ENCODE results near the gene TBXAS1. TPM values are rescaled to one million over a fixed set of nuclear protein-coding genes. Genes with fewer than 3 reads are reported as not detected.
A peak's percentile ranks its signal among the peaks of the same experiment; 100 is the strongest.

Gene TBXAS1
- total and polyA plus RNA-seq, 4 donors: 4.1 to 22.4 (median 12.2) TPM

DNA sequence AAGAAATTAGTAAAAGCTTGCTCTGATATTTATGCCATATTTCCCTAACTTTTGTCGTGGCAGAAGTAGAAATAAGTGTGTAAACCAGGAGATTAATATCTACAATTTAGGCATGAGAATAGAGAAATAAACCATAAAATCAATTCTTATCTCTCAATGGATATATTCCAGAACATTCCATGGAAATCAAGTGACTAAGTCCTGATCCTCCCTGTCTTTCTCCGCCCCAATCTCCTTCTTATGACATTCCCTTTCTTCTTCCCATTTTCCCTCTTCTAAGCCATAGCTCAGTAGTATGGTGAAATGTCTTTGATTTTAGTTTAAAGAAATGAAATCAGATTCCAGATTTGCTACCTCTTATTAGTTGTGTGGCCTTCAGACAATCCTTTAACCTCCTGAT, 88.8 kb downstream of the TBXAS1 start:
- no peak for DNase-seq (ENCODE audit: low spot score)
- 95% methylated on average over 2 of the region's 2 CpGs for WGBS
- H3K4me1 ChIP-seq (ENCODE audit: control insufficient read depth in 4 of 4, insufficient read depth in 4 of 4, low read length in 3 of 4): peaks cover 0 to 2% (median 0%) of the 10 kb centered on the region in 4 donors
- no peak overlapping the region for H3K27ac ChIP-seq (ENCODE audit: low read depth in 1 of 2, low read length in 2 of 2)
- H3K36me3 ChIP-seq (ENCODE audit: control insufficient read depth in 4 of 4, insufficient read depth in 3 of 4, low read depth in 1 of 4, low read length in 3 of 4): no peaks in the 10 kb centered on the region
- TF ChIP-seq HNF4G (IDR thresholded peaks at IDR 0.05): no peak
- no peak overlapping the region for H3K4me3 ChIP-seq (ENCODE audit: low read depth in 1 of 3, low read length in 3 of 3)
- no peaks in the 10 kb centered on the region for H3K27me3 ChIP-seq (ENCODE audit: control insufficient read depth in 4 of 4, insufficient read depth in 4 of 4, low read length in 3 of 4)
- no peaks in the 10 kb centered on the region for H3K9me3 ChIP-seq (ENCODE audit: control insufficient read depth in 4 of 4, low read length in 3 of 4)
- H3K9ac ChIP-seq (ENCODE audit: low read depth in 1 of 2, low read length in 2 of 2): no peak overlapping the region

DNA sequence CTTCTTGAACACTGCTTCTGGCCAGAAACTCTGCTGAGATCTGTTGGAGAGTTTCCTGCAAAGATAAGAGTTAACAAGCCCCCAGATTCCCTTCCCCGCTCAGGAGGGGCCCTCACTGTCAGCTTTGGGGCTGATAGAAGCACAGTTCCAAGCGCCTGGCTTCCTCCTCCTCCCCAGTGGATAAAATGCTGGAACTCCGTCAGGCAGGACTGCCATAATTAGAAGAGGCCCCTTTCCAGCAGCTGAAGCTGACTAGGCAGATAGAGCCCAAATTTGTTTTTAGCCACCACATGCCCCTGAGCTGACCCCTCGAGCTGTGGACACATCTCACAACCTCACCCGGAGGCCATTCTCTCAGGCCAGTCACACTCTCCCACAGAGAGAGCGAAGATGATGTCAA, 89.4 kb downstream of the TBXAS1 start:
- no peak for TF ChIP-seq FOXA2 (IDR thresholded peaks at IDR 0.05)
- TF ChIP-seq, protein P1, sequence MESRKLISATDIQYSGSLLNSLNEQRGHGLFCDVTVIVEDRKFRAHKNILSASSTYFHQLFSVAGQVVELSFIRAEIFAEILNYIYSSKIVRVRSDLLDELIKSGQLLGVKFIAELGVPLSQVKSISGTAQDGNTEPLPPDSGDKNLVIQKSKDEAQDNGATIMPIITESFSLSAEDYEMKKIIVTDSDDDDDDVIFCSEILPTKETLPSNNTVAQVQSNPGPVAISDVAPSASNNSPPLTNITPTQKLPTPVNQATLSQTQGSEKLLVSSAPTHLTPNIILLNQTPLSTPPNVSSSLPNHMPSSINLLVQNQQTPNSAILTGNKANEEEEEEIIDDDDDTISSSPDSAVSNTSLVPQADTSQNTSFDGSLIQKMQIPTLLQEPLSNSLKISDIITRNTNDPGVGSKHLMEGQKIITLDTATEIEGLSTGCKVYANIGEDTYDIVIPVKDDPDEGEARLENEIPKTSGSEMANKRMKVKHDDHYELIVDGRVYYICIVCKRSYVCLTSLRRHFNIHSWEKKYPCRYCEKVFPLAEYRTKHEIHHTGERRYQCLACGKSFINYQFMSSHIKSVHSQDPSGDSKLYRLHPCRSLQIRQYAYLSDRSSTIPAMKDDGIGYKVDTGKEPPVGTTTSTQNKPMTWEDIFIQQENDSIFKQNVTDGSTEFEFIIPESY (IDR thresholded peaks at IDR 0.05): no peak
- no peak for TF ChIP-seq JUND (IDR thresholded peaks at IDR 0.05)
- TF ChIP-seq SP1 (IDR thresholded peaks at IDR 0.05): peak; percentile 17
- TF ChIP-seq, protein P2, sequence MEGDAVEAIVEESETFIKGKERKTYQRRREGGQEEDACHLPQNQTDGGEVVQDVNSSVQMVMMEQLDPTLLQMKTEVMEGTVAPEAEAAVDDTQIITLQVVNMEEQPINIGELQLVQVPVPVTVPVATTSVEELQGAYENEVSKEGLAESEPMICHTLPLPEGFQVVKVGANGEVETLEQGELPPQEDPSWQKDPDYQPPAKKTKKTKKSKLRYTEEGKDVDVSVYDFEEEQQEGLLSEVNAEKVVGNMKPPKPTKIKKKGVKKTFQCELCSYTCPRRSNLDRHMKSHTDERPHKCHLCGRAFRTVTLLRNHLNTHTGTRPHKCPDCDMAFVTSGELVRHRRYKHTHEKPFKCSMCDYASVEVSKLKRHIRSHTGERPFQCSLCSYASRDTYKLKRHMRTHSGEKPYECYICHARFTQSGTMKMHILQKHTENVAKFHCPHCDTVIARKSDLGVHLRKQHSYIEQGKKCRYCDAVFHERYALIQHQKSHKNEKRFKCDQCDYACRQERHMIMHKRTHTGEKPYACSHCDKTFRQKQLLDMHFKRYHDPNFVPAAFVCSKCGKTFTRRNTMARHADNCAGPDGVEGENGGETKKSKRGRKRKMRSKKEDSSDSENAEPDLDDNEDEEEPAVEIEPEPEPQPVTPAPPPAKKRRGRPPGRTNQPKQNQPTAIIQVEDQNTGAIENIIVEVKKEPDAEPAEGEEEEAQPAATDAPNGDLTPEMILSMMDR (IDR thresholded peaks at IDR 0.05; ENCODE audit: low read depth, low read length, missing input control): no peak
- TF ChIP-seq EGR1 (IDR thresholded peaks at IDR 0.05; ENCODE audit: low read depth in 2 of 2): no peak
- peak; percentile 12 to 17 for TF ChIP-seq RAD21 (IDR thresholded peaks at IDR 0.05)
- no peak for TF ChIP-seq FOXA1 (IDR thresholded peaks at IDR 0.05)
- peak; percentile 43 to 45 for TF ChIP-seq RXRA (IDR thresholded peaks at IDR 0.05)
- TF ChIP-seq GABPA (IDR thresholded peaks at IDR 0.05 in 1 of 2, conservative IDR thresholded peaks at IDR 0.05 in 1 of 2): no peak
- TF ChIP-seq TAF1 (conservative IDR thresholded peaks at IDR 0.05): no peak
- TF ChIP-seq, protein P3, sequence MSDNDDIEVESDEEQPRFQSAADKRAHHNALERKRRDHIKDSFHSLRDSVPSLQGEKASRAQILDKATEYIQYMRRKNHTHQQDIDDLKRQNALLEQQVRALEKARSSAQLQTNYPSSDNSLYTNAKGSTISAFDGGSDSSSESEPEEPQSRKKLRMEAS (IDR thresholded peaks at IDR 0.05): no peak
- peak; percentile 50 for TF ChIP-seq NR2F2 (IDR thresholded peaks at IDR 0.05)
- TF ChIP-seq HNF4A (conservative IDR thresholded peaks at IDR 0.05): no peak
- no peak for TF ChIP-seq HNF4G (IDR thresholded peaks at IDR 0.05)
- TF ChIP-seq, protein P4, sequence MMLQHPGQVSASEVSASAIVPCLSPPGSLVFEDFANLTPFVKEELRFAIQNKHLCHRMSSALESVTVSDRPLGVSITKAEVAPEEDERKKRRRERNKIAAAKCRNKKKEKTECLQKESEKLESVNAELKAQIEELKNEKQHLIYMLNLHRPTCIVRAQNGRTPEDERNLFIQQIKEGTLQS (IDR thresholded peaks at IDR 0.05): no peak
- TF ChIP-seq, protein P5, sequence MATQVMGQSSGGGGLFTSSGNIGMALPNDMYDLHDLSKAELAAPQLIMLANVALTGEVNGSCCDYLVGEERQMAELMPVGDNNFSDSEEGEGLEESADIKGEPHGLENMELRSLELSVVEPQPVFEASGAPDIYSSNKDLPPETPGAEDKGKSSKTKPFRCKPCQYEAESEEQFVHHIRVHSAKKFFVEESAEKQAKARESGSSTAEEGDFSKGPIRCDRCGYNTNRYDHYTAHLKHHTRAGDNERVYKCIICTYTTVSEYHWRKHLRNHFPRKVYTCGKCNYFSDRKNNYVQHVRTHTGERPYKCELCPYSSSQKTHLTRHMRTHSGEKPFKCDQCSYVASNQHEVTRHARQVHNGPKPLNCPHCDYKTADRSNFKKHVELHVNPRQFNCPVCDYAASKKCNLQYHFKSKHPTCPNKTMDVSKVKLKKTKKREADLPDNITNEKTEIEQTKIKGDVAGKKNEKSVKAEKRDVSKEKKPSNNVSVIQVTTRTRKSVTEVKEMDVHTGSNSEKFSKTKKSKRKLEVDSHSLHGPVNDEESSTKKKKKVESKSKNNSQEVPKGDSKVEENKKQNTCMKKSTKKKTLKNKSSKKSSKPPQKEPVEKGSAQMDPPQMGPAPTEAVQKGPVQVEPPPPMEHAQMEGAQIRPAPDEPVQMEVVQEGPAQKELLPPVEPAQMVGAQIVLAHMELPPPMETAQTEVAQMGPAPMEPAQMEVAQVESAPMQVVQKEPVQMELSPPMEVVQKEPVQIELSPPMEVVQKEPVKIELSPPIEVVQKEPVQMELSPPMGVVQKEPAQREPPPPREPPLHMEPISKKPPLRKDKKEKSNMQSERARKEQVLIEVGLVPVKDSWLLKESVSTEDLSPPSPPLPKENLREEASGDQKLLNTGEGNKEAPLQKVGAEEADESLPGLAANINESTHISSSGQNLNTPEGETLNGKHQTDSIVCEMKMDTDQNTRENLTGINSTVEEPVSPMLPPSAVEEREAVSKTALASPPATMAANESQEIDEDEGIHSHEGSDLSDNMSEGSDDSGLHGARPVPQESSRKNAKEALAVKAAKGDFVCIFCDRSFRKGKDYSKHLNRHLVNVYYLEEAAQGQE (IDR thresholded peaks at IDR 0.05): no peak
- TF ChIP-seq YY1 (IDR thresholded peaks at IDR 0.05): no peak
- no peaks in the 10 kb centered on the region for H3K36me3 ChIP-seq (ENCODE audit: control insufficient read depth in 4 of 4, insufficient read depth in 3 of 4, low read depth in 1 of 4, low read length in 3 of 4)
- H3K9ac ChIP-seq (ENCODE audit: low read depth in 1 of 2, low read length in 2 of 2): no peak overlapping the region
- DNase-seq (ENCODE audit: low spot score): peak; percentile 44
- H3K4me3 ChIP-seq (ENCODE audit: low read depth in 1 of 3, low read length in 3 of 3): no peak overlapping the region
- 56% methylated on average over 6 of the region's 6 CpGs for WGBS
- peaks cover 0 to 2% (median 0%) of the 10 kb centered on the region in 4 donors for H3K4me1 ChIP-seq (ENCODE audit: control insufficient read depth in 4 of 4, insufficient read depth in 4 of 4, low read length in 3 of 4)
- no peaks in the 10 kb centered on the region for H3K9me3 ChIP-seq (ENCODE audit: control insufficient read depth in 4 of 4, low read length in 3 of 4)
- no peak overlapping the region for H3K27ac ChIP-seq (ENCODE audit: low read depth in 1 of 2, low read length in 2 of 2)
- H3K27me3 ChIP-seq (ENCODE audit: control insufficient read depth in 4 of 4, insufficient read depth in 4 of 4, low read length in 3 of 4): no peaks in the 10 kb centered on the region

All from liver (tissue), 9 donors.